ENCODE results near the gene LRRFIP2.

Gene LRRFIP2

DNA sequence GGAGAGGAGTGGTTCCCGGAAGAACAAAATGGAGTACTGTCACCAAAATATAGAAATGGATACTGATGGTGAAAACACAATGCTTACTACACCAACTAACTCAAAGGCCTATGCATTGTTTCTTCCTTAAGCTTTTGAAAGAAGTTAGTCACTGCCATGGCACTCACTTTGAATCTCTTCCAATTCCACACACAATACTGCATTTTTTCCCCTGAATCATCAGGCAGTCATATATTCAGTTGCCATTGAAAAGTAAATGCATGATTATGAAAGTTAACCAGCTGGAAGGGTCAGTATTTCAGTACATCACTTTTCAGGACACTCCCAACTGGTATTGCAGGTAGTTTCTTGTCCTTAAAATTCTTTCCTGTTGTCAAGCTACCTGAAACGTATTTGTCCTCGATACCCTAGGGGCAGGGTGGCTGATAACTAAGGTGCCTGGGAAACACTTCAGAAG is 9.0 kb upstream of the LRRFIP2 start:
- Histone ChIP-seq H3F3A (ENCODE audit: insufficient read depth, low read length) (no peaks in the 10 kb centered on the region), H3K9ac (ENCODE audit: low read length) (no peak overlapping the region), H3K9me2 (replicated peaks; ENCODE audit: insufficient read depth, low read length) (no peaks in the 10 kb centered on the region), H3K4me1 (ENCODE audit: low read length) (no peaks in the 10 kb centered on the region), H3K4me3 (ENCODE audit: low read length) (no peak overlapping the region), H2AFZ (ENCODE audit: low read length) (no peak overlapping the region), H3K27me3 (replicated peaks; ENCODE audit: insufficient read depth, low read length) (no peaks in the 10 kb centered on the region), H4K20me1 (ENCODE audit: insufficient read depth, low read length) (no peaks in the 10 kb centered on the region), H3K9me3 (replicated peaks; ENCODE audit: insufficient read depth, low read length) (no peaks in the 10 kb centered on the region), H3K79me2 (ENCODE audit: low read length) (peaks cover 8% of the 10 kb centered on the region), H3K4me2 (ENCODE audit: low read depth, low read length) (no peak overlapping the region), H3K36me3 (replicated peaks; ENCODE audit: insufficient read depth, low read length) (no peaks in the 10 kb centered on the region), H3K27ac (ENCODE audit: low read length) (no peak overlapping the region)
- DNase-seq = no peak
- TF ChIP-seq EZH2 (optimal IDR thresholded peaks at IDR 0.05; ENCODE audit: low read depth, low read length) (no peak), EZH2phosphoT487 (IDR thresholded peaks at IDR 0.05; ENCODE audit: low read length) (no peak)
- TF ChIP-seq, protein P1, sequence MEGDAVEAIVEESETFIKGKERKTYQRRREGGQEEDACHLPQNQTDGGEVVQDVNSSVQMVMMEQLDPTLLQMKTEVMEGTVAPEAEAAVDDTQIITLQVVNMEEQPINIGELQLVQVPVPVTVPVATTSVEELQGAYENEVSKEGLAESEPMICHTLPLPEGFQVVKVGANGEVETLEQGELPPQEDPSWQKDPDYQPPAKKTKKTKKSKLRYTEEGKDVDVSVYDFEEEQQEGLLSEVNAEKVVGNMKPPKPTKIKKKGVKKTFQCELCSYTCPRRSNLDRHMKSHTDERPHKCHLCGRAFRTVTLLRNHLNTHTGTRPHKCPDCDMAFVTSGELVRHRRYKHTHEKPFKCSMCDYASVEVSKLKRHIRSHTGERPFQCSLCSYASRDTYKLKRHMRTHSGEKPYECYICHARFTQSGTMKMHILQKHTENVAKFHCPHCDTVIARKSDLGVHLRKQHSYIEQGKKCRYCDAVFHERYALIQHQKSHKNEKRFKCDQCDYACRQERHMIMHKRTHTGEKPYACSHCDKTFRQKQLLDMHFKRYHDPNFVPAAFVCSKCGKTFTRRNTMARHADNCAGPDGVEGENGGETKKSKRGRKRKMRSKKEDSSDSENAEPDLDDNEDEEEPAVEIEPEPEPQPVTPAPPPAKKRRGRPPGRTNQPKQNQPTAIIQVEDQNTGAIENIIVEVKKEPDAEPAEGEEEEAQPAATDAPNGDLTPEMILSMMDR (IDR thresholded peaks at IDR 0.05; ENCODE audit: low read length) = no peak

DNA sequence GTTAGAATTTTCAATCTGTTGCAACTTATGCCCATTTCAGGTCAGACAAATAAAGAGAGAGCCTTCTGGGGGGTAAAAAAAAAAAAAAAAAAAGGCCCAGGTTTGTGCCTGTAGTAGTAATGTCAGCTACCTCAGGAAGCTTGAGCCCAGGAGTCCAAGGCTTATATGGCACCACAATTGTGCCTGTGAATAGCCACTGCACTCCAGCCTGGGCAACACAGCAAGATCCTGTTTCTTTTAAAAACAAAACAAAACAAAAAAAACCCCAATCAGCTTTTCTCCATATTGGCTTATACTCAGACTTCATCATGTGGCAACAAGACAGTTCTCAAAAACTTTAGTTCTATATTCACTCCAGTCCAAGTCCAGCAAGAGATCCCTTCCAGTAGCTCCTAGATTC is 8.4 kb upstream of the LRRFIP2 start:
- no peak overlapping the region for H3K4me3 ChIP-seq (ENCODE audit: low read length)
- no peaks in the 10 kb centered on the region for H3F3A ChIP-seq (ENCODE audit: insufficient read depth, low read length)
- H3K9me2 ChIP-seq (replicated peaks; ENCODE audit: insufficient read depth, low read length) = no peaks in the 10 kb centered on the region
- H3K79me2 ChIP-seq (ENCODE audit: low read length) = peaks cover 14% of the 10 kb centered on the region
- no peaks in the 10 kb centered on the region for H4K20me1 ChIP-seq (ENCODE audit: insufficient read depth, low read length)
- no peaks in the 10 kb centered on the region for H3K27me3 ChIP-seq (replicated peaks; ENCODE audit: insufficient read depth, low read length)
- H3K36me3 ChIP-seq (replicated peaks; ENCODE audit: insufficient read depth, low read length) = no peaks in the 10 kb centered on the region
- DNase-seq = no peak
- TF ChIP-seq EZH2 (optimal IDR thresholded peaks at IDR 0.05; ENCODE audit: low read depth, low read length) = no peak
- TF ChIP-seq EZH2phosphoT487 (IDR thresholded peaks at IDR 0.05; ENCODE audit: low read length) = no peak
- TF ChIP-seq, protein P1 (IDR thresholded peaks at IDR 0.05; ENCODE audit: low read length) = no peak
- H3K9ac ChIP-seq (ENCODE audit: low read length) = no peak overlapping the region
- H2AFZ ChIP-seq (ENCODE audit: low read length) = no peak overlapping the region
- H3K27ac ChIP-seq (ENCODE audit: low read length) = no peak overlapping the region
- H3K9me3 ChIP-seq (replicated peaks; ENCODE audit: insufficient read depth, low read length) = no peaks in the 10 kb centered on the region
- no peak overlapping the region for H3K4me2 ChIP-seq (ENCODE audit: low read depth, low read length)
- 0 out of 2 replicates have a peak, but pooled peaks cover 2% of the 10 kb centered on the region for H3K4me1 ChIP-seq (ENCODE audit: low read length)

DNA sequence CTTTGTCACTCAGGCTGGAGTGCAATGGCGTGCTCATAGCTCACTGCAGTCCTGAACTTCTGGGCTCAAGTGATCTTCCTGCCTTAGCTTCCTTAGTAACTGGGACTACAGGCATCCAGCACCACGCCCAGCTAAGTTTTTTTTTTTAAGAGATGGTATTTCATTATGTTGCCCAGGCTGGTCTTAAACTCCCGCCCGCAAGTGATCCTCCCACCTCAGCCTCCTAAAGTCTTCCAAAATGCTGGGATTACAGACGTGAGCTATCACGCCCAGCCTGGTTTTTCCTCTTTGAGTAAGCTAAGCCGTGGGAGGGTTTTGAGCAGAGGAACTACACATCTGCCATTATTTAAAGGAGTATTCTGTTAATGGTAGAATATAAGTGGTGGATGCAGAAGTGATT is 7.4 kb upstream of the LRRFIP2 start:
- Histone ChIP-seq H3K9me3 (replicated peaks; ENCODE audit: insufficient read depth, low read length) (no peaks in the 10 kb centered on the region), H3K4me2 (ENCODE audit: low read depth, low read length) (no peak overlapping the region), H4K20me1 (ENCODE audit: insufficient read depth, low read length) (no peaks in the 10 kb centered on the region), H3K27ac (ENCODE audit: low read length) (no peak overlapping the region), H3K4me1 (ENCODE audit: low read length) (0 out of 2 replicates have a peak, but pooled peaks cover 9% of the 10 kb centered on the region), H2AFZ (ENCODE audit: low read length) (no peak overlapping the region), H3K27me3 (replicated peaks; ENCODE audit: insufficient read depth, low read length) (no peaks in the 10 kb centered on the region), H3K79me2 (ENCODE audit: low read length) (peaks cover 24% of the 10 kb centered on the region), H3K9ac (ENCODE audit: low read length) (no peak overlapping the region), H3K9me2 (replicated peaks; ENCODE audit: insufficient read depth, low read length) (no peaks in the 10 kb centered on the region), H3K4me3 (ENCODE audit: low read length) (no peak overlapping the region), H3K36me3 (replicated peaks; ENCODE audit: insufficient read depth, low read length) (no peaks in the 10 kb centered on the region), H3F3A (ENCODE audit: insufficient read depth, low read length) (no peaks in the 10 kb centered on the region)
- DNase-seq = no peak
- no peak for TF ChIP-seq EZH2phosphoT487 (IDR thresholded peaks at IDR 0.05; ENCODE audit: low read length)
- TF ChIP-seq, protein P1 (IDR thresholded peaks at IDR 0.05; ENCODE audit: low read length) = no peak
- no peak for TF ChIP-seq EZH2 (optimal IDR thresholded peaks at IDR 0.05; ENCODE audit: low read depth, low read length)

All from MM.1S (cell line).